SIG-M5 treated with dmso at 0.1 percent for 504 hours (cell line): ENCODE results near the gene ERI3.

Experiments used
- DNase-seq: peaks from one replicate; lab custom pipeline; 2025; ENCODE audit not compliant: unreplicated experiment; lab: John Stamatoyannopoulos, UW

Gene ERI3

GRCh38 chr1:44239961-44240371 lies 115.1 kb downstream of the ERI3 start:
- DNase-seq: no peak

- no peak for DNase-seq
These were observed 115.6 kb downstream of the ERI3 start for GRCh38 chr1:44239331-44239960.

- no peak for DNase-seq
These were observed 116.4 kb downstream of the ERI3 start for GRCh38 chr1:44238660-44239059.

- DNase-seq: no peak
These were observed 117.2 kb downstream of the ERI3 start for GRCh38 chr1:44237721-44238457.

- no peak for DNase-seq
These were observed 118.4 kb downstream of the ERI3 start for GRCh38 chr1:44236490-44237272.

- no peak for DNase-seq
These were observed 119.2 kb downstream of the ERI3 start for GRCh38 chr1:44235808-44236207.

GRCh38 chr1:44233593-44233992 lies 121.5 kb downstream of the ERI3 start:
- DNase-seq: no peak

GRCh38 chr1:44230796-44231195 lies 124.3 kb downstream of the ERI3 start:
- no peak for DNase-seq

- DNase-seq: no peak
These were observed 125.5 kb downstream of the ERI3 start for GRCh38 chr1:44229435-44230167.

GRCh38 chr1:44228218-44228617 lies 126.8 kb downstream of the ERI3 start:
- no peak for DNase-seq

- DNase-seq: no peak
These were observed 127.8 kb downstream of the ERI3 start for GRCh38 chr1:44227211-44227610.

- DNase-seq: no peak
These were observed 129.3 kb downstream of the ERI3 start for GRCh38 chr1:44225761-44226160.

- DNase-seq: no peak
These were observed 131.9 kb downstream of the ERI3 start for GRCh38 chr1:44223187-44223610.

GRCh38 chr1:44222397-44223186 lies 132.5 kb downstream of the ERI3 start:
- DNase-seq: no peak

- DNase-seq: no peak
These were observed 133.3 kb downstream of the ERI3 start for GRCh38 chr1:44221769-44222168.

GRCh38 chr1:44220755-44221154 lies 134.3 kb downstream of the ERI3 start:
- DNase-seq: no peak

GRCh38 chr1:44220001-44220751 lies 134.9 kb downstream of the ERI3 start:
- no peak for DNase-seq

- no peak for DNase-seq
These were observed 135.8 kb downstream of the ERI3 start for GRCh38 chr1:44219301-44219626.

GRCh38 chr1:44218503-44219300 lies 136.4 kb downstream of the ERI3 start:
- DNase-seq: no peak
